Fibroblast of skin of left quadriceps (primary cell): Measurements from ENCODE around the gene MRAP2.
"Not testable (repeated sequence)": the region's sequence is repeated elsewhere in the genome, so short reads cannot be mapped to it uniquely, and the experiment has no call there.

Source experiments
- DNase-seq, 2 experiments: peaks; one replicate each; pipeline ENCODE4 v3.0.0-alpha.2; 2013; ENCODE audit warnings: low read depth in 2 of 2

Gene MRAP2

DNA sequence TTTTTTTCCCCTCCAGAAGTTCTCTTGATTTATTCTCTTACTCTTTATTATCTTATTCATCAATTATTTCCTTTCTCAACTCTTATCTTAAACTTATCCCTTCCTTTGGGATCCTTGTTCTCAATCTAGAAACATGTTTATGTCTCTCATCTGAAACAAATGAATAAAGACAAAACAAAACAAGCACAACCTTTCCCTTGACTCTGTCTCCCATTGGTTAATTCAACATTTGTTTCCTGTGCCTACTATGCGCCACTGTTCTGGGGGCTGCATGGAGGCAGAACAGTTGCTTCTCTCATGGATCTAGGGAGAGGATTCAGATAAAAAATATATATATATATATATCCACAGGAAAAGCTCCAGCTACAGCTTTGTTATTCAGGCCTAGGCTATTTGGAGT, 5.2 kb upstream of the MRAP2 start:
- no peak for DNase-seq

GRCh38 chr6:84032000-84032399, 1.6 kb upstream of the MRAP2 start:
- DNase-seq, result not testable (repeated sequence)

GRCh38 chr6:84035484-84035883, 1.9 kb downstream of the MRAP2 start:
- no peak for DNase-seq

DNA sequence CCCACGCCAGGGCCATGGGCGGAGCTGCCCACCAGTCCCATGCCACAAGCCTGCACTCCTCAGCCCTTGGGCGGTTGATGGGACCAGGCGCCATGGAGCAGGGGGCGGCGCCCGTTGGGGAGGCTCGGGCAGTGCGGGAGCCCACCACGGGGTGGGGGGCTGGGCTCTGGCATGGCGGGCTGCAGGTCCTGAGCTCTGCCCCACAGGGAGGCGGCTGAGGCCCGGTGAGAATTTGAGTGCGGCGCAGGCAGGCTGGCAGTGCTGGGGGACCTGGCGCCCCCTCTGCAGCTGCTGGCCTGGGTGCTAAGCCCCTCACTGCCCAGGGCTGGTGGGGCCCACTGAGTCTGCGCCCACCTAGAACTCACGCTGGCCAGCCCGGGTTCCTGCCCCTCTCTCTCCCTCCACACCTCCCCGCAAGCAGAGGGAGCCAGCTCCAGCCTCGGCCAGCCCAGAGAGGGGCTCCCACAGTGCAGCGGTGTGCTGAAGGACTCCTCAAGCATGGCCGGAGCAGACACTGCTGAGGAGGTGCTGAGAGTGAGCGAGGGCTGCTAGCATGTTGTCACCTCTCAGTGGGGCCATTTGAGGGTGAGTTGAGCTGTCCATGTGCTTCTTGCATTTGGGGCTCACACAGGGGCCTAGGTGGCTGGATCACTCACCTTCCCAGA, 4.0 kb downstream of the MRAP2 start:
- no peak for DNase-seq

DNA sequence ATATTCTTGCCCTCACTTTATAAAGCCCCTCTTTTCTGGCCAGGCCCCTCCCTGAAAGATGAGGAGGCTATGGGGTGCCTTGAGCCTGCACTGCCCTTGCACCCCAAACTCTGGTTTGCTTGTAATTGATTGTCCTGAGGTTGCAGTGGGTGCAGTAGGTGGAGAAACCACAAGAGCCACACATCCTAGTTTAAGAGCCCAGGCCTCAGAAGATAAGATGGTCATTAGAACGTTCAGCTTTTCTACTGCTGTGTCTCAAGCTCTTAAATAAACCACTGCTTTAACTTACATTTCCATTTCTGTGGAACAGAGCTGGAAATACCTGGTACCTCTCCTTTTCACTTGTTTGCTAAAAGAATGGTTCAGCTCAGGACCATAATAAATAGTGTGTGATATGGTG, 9.0 kb downstream of the MRAP2 start:
- no peak for DNase-seq

GRCh38 chr6:84043555-84043954, 10.0 kb downstream of the MRAP2 start:
- DNase-seq, result no peak

GRCh38 chr6:84046755-84047154, 13.2 kb downstream of the MRAP2 start:
- DNase-seq, result no peak

- no peak for DNase-seq
These were observed 15.0 kb downstream of the MRAP2 start for GRCh38 chr6:84048588-84048987.

DNA sequence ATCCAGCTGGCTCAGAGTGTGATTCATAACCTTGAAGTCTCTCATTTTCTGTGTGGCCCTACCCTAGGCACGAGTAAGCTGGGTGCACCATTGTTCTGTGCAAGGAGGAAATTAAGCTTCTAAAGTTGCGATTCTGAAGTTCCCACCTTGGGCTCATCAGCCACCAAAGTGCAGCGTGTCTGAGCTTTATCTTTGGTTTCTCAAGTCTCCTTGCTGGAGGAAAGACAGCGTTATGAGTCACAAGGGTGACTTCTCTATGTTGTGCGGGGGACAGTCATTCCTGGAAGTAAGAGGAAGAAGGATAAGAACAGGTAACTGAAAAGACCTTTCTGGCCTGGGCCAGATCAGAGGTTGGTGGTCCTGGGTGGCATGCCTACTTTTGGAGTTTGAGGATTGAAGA, 16.8 kb downstream of the MRAP2 start:
- DNase-seq, result no peak

DNA sequence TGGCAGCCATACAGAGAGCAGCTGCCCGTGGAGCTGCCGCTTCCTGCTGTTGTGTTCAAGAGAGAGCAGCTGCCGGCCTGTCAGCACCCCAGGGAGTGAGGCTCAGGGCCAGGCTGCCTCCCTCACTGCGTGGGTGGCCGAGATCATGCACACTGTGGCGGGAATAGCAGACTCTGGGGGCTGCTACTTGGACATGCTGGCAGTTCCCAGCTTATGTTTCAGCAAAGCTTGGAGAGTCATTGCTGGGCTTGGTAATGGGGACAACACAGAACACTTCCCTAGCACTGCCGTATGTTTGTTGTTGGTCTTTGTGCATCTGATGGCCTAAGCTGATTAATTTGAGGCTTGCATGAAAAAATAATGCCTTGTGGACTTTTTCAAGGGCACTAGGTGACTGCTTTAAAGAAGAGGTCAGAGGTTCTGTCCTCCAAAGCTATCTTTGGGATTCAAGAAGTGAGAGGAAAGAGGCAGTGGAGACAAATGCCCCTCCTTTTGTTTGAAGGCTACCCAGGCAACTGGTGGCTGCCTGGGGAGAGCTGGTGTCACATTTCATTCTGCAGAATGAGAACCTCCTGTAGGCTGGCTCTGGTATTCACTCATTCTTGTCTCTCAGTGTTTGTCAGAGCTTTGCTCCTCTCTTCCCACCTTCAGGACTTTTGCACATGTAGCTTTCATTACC, 18.8 kb downstream of the MRAP2 start:
- peak in 1 of 2 experiments; percentile 20 for DNase-seq

DNA sequence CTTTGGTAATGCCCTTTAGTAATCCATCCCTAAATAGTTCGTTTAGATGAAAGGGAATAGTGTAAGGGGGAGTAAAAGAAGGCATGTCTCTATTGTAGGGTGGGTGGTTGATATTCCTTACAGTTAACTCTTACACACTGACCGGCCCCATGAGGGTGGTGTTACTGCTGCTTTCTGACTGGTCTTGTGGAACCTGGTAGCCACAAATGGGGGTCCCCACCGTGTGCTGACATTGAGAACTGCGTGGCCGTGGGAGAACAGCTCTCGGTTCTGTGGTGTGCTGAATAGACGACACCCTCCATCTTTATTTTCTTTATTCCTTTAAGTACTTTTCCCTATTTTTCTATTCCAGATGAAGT, 19.3 kb downstream of the MRAP2 start:
- no peak for DNase-seq

- no peak for DNase-seq
These were observed 22.1 kb downstream of the MRAP2 start for GRCh38 chr6:84055647-84056046.

DNA sequence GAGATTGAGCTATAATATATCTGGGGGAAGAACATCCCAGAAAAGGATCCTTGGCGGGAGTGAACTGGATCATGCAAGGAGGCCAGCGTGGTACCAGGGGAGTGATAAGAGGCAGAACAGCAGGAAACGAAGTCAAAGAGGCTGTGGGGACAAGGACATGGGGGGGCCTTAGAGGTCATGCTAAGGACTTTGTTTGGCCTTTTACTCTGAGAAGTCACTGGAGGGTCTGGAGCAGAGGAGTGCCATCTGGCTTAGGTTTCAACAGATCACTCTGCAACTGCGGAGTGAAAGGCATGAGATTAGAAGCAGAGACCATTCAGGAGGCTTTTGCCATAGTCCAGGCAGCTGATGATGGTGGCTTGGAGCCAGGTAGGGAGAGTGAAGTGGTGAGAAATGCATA, 24.3 kb downstream of the MRAP2 start:
- no peak for DNase-seq

DNA sequence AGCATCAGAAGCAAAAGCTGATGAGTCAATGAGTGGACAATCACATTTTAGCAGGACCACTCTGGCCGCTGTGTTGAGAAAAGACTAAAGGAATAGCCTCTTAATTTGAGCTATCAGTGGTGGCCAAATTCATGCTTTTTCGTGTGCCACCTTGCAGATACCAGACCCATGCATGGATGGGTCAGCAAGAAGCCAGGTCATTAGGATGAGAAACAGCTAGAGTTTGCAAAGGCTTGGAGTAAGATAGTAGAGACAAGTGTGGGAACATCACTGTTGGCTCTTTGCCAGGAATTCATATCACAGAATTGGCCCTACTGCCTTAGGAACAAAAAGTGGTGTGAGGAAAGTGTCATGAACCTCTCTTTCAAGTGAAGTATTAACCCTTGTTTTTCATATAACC, 25.5 kb downstream of the MRAP2 start:
- no peak for DNase-seq

DNA sequence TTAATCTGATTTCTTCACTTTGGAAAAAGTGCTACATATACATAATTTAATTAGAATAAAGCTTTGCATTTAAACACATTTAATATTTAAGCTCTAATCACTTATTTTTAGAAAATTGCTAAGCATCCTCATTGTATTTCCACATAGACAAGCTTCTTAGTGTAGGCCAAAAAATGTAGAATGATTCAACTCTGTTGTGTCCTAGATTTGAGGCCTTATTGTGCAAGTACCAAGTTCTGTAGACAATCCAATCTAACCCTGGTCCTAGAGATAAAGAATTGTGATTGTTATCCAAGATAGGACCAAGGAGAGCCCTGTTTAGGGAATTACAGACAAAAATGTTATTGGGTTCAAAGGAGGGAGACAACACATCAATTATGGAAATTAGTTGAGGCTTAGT, 27.6 kb downstream of the MRAP2 start:
- DNase-seq, result no peak

- DNase-seq, result no peak
These were observed 28.2 kb downstream of the MRAP2 start for GRCh38 chr6:84061613-84062398.

- DNase-seq, result no peak
These were observed 29.1 kb downstream of the MRAP2 start for GRCh38 chr6:84062519-84063154.

GRCh38 chr6:84065693-84066290, 32.2 kb downstream of the MRAP2 start:
- DNase-seq, result no peak

DNA sequence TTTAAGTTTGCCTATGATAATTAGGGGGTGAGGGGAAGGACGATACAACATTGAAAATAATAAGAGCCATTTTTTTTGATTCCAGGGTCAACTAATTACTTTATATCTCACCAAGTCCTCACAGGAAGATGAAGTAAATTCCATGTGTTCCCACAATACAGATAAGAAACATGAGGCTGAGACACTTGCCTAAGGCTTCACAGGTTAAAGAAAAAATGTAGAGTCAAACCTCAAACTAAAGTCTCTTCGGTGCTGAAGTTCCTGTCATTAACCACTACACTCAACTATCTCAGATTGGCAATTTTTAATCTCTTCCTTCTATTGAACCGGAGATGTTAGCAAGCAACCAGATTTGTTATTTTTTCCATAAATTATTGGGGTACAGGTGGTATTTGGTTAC, 33.0 kb downstream of the MRAP2 start:
- no peak for DNase-seq

DNA sequence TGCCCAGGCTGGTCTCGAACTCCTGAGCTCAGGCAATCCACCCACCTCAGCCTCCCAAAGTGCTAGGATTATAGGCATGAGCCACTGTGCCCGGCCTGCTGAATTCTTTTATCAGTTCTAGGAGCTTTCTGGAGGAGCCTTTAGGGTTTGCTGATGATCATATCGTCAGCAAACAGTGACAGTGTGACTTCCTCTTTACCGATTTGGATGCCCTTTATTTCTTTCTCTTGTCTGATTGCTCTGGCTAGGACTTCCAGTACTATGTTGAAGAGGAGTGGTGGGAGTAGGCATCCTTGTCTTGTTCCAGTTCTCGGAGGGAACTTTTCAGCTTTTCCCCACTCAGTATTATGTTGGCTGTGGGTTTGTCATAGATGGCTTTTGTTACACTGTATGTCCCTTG, 35.3 kb downstream of the MRAP2 start:
- DNase-seq, result not testable (repeated sequence)

DNA sequence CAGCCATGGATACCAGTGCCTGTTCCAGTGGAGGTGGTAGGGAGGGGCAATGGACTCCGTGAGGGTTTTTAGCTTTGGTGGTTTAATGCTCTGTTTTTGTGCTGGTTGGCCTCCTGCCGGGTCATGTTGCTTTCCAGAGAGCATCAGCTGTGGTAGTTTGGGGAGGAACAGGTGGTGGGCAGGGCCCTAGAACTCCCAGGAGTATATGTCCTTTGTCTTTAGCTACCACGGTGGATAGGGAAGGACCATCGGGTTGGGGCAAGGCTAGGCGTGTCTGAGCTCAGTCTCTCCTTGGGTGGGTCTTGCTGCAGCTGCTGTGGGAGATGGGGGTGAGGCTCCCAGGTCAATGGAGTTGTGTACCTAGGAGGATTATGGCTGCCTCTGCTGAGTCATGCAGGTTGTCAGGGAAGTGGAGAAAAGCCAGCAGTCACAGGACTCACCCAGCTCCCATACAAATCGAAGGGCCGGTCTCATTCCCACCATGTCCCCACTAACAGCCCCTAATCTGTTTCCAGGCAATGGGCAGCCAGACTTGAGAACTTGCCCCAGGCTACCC, 38.9 kb downstream of the MRAP2 start:
- DNase-seq, result no peak
